Smooth muscle cell (in vitro differentiated cells): Measurements from ENCODE around the gene CHST3. TPM values are rescaled to one million over a fixed set of nuclear protein-coding genes. Genes with fewer than 3 reads are reported as not detected.
"Not testable (repeated sequence)": the region's sequence is repeated elsewhere in the genome, so short reads cannot be mapped to it uniquely, and the experiment has no call there.

Source experiments
- DNase-seq: peaks from one replicate; lab custom pipeline; 2025; ENCODE audit not compliant: unreplicated experiment; lab: John Stamatoyannopoulos, UW
- H2AFZ ChIP-seq: fragments of 200-600 bp; sonication (generic); 2 replicates; pipeline ENCODE4 v1.6.0; 2016; ENCODE audit warnings: antibody characterized with exemption, low read depth, mild to moderate bottlenecking
- H3F3A ChIP-seq: fragments of 200-600 bp; sonication (generic); 2 replicates; pipeline ENCODE4 v1.6.0; 2017; ENCODE audit warnings: antibody characterized with exemption, low read depth
- H3K27ac ChIP-seq: fragments of 200-600 bp; sonication (generic); 2 replicates; pipeline ENCODE4 v1.5.1; 2016; ENCODE audit warnings: low read depth, mild to moderate bottlenecking
- H3K27me3 ChIP-seq: fragments of 200-600 bp; sonication (generic); 2 replicates; pipeline ENCODE4 v1.6.1; 2016; ENCODE audit warnings: low read depth, mild to moderate bottlenecking
- H3K36me3 ChIP-seq: fragments of 200-600 bp; sonication (generic); 2 replicates; pipeline ENCODE4 v1.5.1; 2016; ENCODE audit warnings: low read depth
- H3K4me1 ChIP-seq: fragments of 200-600 bp; sonication (generic); 2 replicates; pipeline ENCODE4 v1.5.1; 2016; ENCODE audit warnings: low read depth
- H3K4me2 ChIP-seq: fragments of 200-600 bp; sonication (generic); 2 replicates; pipeline ENCODE4 v1.6.0; 2016; ENCODE audit warnings: mild to moderate bottlenecking
- H3K4me3 ChIP-seq: fragments of 200-600 bp; sonication (generic); 2 replicates; pipeline ENCODE4 v1.5.1; 2016; ENCODE audit warnings: mild to moderate bottlenecking
- H3K79me2 ChIP-seq: fragments of 200-600 bp; sonication (generic); 2 replicates; pipeline ENCODE4 v1.6.0; 2016; ENCODE audit warnings: low read depth, mild to moderate bottlenecking
- H3K9ac ChIP-seq: fragments of 200-600 bp; sonication (generic); 2 replicates; pipeline ENCODE4 v1.6.0; 2016; ENCODE audit warnings: low read depth
- H3K9me3 ChIP-seq: fragments of 200-600 bp; sonication (generic); replicated peaks from 2 replicates; pipeline ENCODE4 v1.5.1; 2016; ENCODE audit warnings: low read depth
- H4K20me1 ChIP-seq: fragments of 200-600 bp; sonication (generic); 2 replicates; pipeline ENCODE4 v1.6.0; 2016; ENCODE audit warnings: low read depth
- CTCF ChIP-seq: fragments of 200-600 bp; sonication (generic); IDR thresholded peaks from 2 replicates; pipeline ENCODE4 v1.5.1; 2017; ENCODE audit warnings: borderline replicate concordance, mild to moderate bottlenecking, antibody characterized with exemption; ENCODE audit not compliant: insufficient read depth, poor library complexity, severe bottlenecking
- WGBS: methylation state at CpG from one replicate; pipeline ENCODE4 v1.1.7; 2016; ENCODE audit warnings: low lambda C conversion rate; 5-methylcytosine and 5-hydroxymethylcytosine counted together
- polyA plus RNA-seq: library from polyadenylated mRNA; unstranded; fragments of >200 nt; fragmentation: Nextera tagmentation; extraction: Ambion mirVana; gene quantifications from 2 replicates; pipeline ENCODE4 v1.2.1, GENCODE V29; 2016
- total RNA-seq: library from RNA; depleted of rRNA; stranded (reverse); fragments of >200 nt; gene quantifications from 2 replicates; pipeline ENCODE4 v1.2.3, GENCODE V29; 2014

CHST3 gene
- total and polyA plus RNA-seq, 2 experiments from 2014 or later: 7.0 to 10.6 TPM

GRCh38 chr10:71966046-71967004, 2.1 kb downstream of the CHST3 start:
- Histone ChIP-seq H3K9me3 (no peaks in the 10 kb centered on the region), H3K36me3 (no peaks in the 10 kb centered on the region), H4K20me1 (peaks cover 50% of the 10 kb centered on the region), H3F3A (no peaks in the 10 kb centered on the region), H3K4me3 (peak overlapping the region; percentile 91), H3K79me2 (peaks cover 51% of the 10 kb centered on the region), H3K4me1 (peaks cover 23% of the 10 kb centered on the region), H3K27me3 (no peaks in the 10 kb centered on the region), H3K27ac (peak overlapping the region; percentile 57), H3K4me2 (peak overlapping the region; percentile 99), H3K9ac (no peak overlapping the region), H2AFZ (no peak overlapping the region)
- no peak for TF ChIP-seq CTCF
- DNase-seq: no peak
- WGBS: 81% methylated on average over 6 of the region's 6 CpGs

DNA sequence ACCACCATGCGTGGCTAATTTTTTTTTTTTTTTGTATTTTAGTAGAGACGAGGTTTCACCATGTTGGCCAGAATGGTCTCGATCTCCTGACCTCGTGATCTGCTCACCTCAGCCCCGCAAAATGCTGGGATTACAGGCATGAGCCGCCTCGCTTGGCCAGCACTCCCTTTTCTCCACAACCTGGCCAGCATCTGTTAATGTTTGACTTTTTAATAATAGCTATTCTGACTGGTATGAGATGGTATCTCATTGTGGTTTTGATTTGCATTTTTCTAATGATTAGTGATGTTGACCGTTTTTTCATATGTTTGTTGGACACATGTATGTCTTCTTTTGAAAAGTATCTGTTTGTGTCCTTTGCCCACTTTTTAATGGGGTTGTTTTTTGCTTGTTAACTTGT, 3.8 kb downstream of the CHST3 start:
- H3F3A ChIP-seq, H3K4me2 ChIP-seq, H2AFZ ChIP-seq, H3K36me3 ChIP-seq, H3K4me3 ChIP-seq, H3K9me3 ChIP-seq, DNase-seq, H3K27me3 ChIP-seq: not testable (repeated sequence)
- 89% methylated on average over 8 of the region's 8 CpGs for whole genome bisulfite sequencing
- Histone ChIP-seq H3K27ac (peak overlapping the region; percentile 45), H3K9ac (peak overlapping the region; percentile 35), H3K4me1 (peaks cover 23% of the 10 kb centered on the region), H3K79me2 (peaks cover 67% of the 10 kb centered on the region), H4K20me1 (peaks cover 62% of the 10 kb centered on the region)

DNA sequence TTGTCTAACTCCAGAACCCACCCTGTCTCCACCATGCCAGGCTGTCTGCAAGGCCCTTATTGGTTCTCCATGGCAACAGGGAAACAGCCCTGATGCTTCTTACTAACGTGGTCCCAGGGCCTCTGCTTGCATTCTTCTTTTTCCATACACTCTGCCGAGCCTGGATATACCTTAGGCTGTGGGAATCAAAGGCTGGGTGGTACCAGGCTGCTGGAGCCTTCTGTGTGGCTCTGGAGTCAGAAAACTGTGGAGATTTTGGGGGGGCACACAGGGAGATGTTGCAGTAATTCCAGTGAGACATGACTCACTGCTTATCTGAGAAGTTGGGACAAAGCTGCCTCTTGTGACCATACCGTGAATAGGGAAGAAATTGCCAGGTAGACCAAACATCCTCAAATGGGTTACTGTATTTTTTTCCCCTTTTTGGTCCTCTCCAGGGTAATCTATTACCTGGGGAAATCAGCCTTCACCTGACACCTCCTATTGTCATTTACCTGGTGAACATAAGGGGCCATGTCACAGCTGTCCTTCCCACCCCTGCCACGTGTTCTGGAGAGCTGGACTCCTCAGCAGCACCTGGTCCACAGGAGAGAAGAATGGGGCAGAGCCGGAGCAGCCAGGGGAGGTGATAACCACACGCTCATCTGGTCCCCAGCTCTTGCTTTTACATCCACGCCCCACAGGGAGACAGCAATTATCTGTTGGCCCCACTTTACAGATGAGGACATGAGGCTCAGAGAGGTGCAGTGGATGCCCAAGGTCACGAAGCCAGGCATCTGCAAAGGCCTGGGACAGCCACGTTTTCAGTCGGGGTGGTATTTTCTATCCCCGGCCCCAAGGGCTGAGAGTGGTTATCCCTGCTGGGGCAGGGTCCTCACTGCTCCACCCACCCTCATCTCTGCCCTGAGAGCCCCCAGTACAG, 4.6 kb downstream of the CHST3 start:
- TF ChIP-seq CTCF: no peak
- Histone ChIP-seq H3K27ac (peak overlapping the region; percentile 45), H3K4me2 (peak overlapping the region; percentile 34), H2AFZ (no peak overlapping the region), H3K79me2 (peaks cover 74% of the 10 kb centered on the region), H3K9ac (peak overlapping the region; percentile 35), H3F3A (no peaks in the 10 kb centered on the region), H3K27me3 (no peaks in the 10 kb centered on the region), H3K4me1 (peaks cover 23% of the 10 kb centered on the region), H3K36me3 (no peaks in the 10 kb centered on the region), H3K9me3 (no peaks in the 10 kb centered on the region), H4K20me1 (peaks cover 68% of the 10 kb centered on the region), H3K4me3 (no peak overlapping the region)
- 72% methylated on average over 11 of the region's 11 CpGs for WGBS
- DNase-seq: no peak

- no peak overlapping the region for H3K4me2 ChIP-seq
- no peak overlapping the region for H3K9ac ChIP-seq
- H3F3A ChIP-seq: peaks cover 4% of the 10 kb centered on the region
- H3K27me3 ChIP-seq: no peaks in the 10 kb centered on the region
- WGBS: 96% methylated on average over 10 of the region's 10 CpGs
- H3K4me1 ChIP-seq: peaks cover 23% of the 10 kb centered on the region
- no peak overlapping the region for H3K27ac ChIP-seq
- DNase-seq: no peak
- no peaks in the 10 kb centered on the region for H3K36me3 ChIP-seq
- H3K4me3 ChIP-seq: no peak overlapping the region
- H2AFZ ChIP-seq: no peak overlapping the region
- no peak for TF ChIP-seq CTCF
- peaks cover 76% of the 10 kb centered on the region for H3K79me2 ChIP-seq
- H4K20me1 ChIP-seq: peaks cover 78% of the 10 kb centered on the region
- no peaks in the 10 kb centered on the region for H3K9me3 ChIP-seq
These were observed 5.7 kb downstream of the CHST3 start for GRCh38 chr10:71969929-71970328.
